Lower lobe of right lung (tissue), 2 donors: Measurements from ENCODE around the gene ZBED4. TPM values are rescaled to one million over a fixed set of nuclear protein-coding genes. Genes with fewer than 3 reads are reported as not detected.

Source experiments
- ATAC-seq, 2 donors: fragments of 200-7000 bp; cut with Tn5 transposase; one replicate each; pipeline ENCODE4 v1.9.1; 2020 to 2022; ENCODE audit warnings: mild to moderate bottlenecking in 2 of 2, moderate library complexity in 2 of 2
- DNase-seq: peaks from one replicate; pipeline ENCODE4 v3.0.0-alpha.2; 2020
- H3K27ac ChIP-seq: fragments of 200-600 bp; one replicate; pipeline ENCODE4 v1.8.0; 2022
- H3K27me3 ChIP-seq: fragments of 200-600 bp; one replicate; pipeline ENCODE4 v1.8.0; 2022; ENCODE audit warnings: low read depth
- H3K36me3 ChIP-seq: fragments of 200-600 bp; one replicate; pipeline ENCODE4 v1.8.0; 2022; ENCODE audit warnings: mild to moderate bottlenecking
- H3K4me1 ChIP-seq: fragments of 200-600 bp; one replicate; pipeline ENCODE4 v1.8.0; 2022
- H3K4me3 ChIP-seq: fragments of 200-600 bp; one replicate; pipeline ENCODE4 v1.8.0; 2022; ENCODE audit warnings: mild to moderate bottlenecking
- H3K9me3 ChIP-seq: fragments of 200-600 bp; one replicate; pipeline ENCODE4 v1.8.0; 2022
- CTCF ChIP-seq: fragments of 200-600 bp; IDR thresholded peaks from one replicate; pipeline ENCODE4 v1.8.0; 2022; ENCODE audit warnings: antibody characterized with exemption, mild to moderate bottlenecking
- intact Hi-C: fragments of 100-400 bp; cut with DNase I; formaldehyde crosslinking; loops from one replicate; pipeline ENCODE4 v1.11.0; 2022
- total RNA-seq: library from RNA; stranded (reverse); fragmentation: NEBNext Ultra II Directional; extraction: Animal tissue kit (Norgen Biotek cat#: 25700); gene quantifications from one replicate; pipeline ENCODE4 v1.2.1, GENCODE V29; 2021
- donor health status: DM: no; HTN: yes; CAD: no; lungs with severe emphysema.

ZBED4 gene
- total RNA-seq, 1 donor from 2014 or later = 12.7 TPM

- Histone ChIP-seq H3K27me3 (no peaks in the 10 kb centered on the region), H3K4me1 (peaks cover 21% of the 10 kb centered on the region), H3K4me3 (no peak overlapping the region), H3K9me3 (no peaks in the 10 kb centered on the region), H3K27ac (no peak overlapping the region), H3K36me3 (peaks cover 26% of the 10 kb centered on the region)
- intact Hi-C loops = loop anchor here (10.0 kb wide), 1 partner anchor 113 kb away; no protein-coding TSS in a partner anchor
- TF ChIP-seq CTCF = no peak
- ATAC-seq (no peak), DNase-seq (peak; percentile 41)
Measured at GRCh38 chr22:49921508-49922278, 68.0 kb downstream of the ZBED4 start.

GRCh38 chr22:49922484-49922883 is 68.8 kb downstream of the ZBED4 start:
- Histone ChIP-seq H3K4me3 (no peak overlapping the region), H3K27ac (no peak overlapping the region), H3K4me1 (peaks cover 13% of the 10 kb centered on the region), H3K36me3 (peaks cover 26% of the 10 kb centered on the region), H3K27me3 (no peaks in the 10 kb centered on the region), H3K9me3 (no peaks in the 10 kb centered on the region)
- DNase-seq (peak; percentile 43), ATAC-seq (no peak)
- no peak for TF ChIP-seq CTCF
- intact Hi-C loops = loop anchor here (10.0 kb wide), 1 partner anchor 112 kb away; no protein-coding TSS in a partner anchor

- Histone ChIP-seq H3K36me3 (peaks cover 26% of the 10 kb centered on the region), H3K4me1 (peaks cover 11% of the 10 kb centered on the region), H3K9me3 (no peaks in the 10 kb centered on the region), H3K4me3 (no peak overlapping the region), H3K27me3 (no peaks in the 10 kb centered on the region), H3K27ac (no peak overlapping the region)
- peak; percentile 43 for DNase-seq
- no peak for ATAC-seq
- no peak for TF ChIP-seq CTCF
- intact Hi-C loops = loop anchor here (10.0 kb wide), 1 partner anchor 112 kb away; no protein-coding TSS in a partner anchor
Measured at GRCh38 chr22:49922926-49923325, 69.3 kb downstream of the ZBED4 start.

GRCh38 chr22:49923445-49923844 is 69.8 kb downstream of the ZBED4 start:
- Histone ChIP-seq H3K27ac (no peak overlapping the region), H3K27me3 (no peaks in the 10 kb centered on the region), H3K36me3 (peaks cover 26% of the 10 kb centered on the region), H3K4me1 (peaks cover 11% of the 10 kb centered on the region), H3K9me3 (no peaks in the 10 kb centered on the region), H3K4me3 (no peak overlapping the region)
- DNase-seq = no peak
- ATAC-seq = no peak
- intact Hi-C loops = loop anchor here (10.0 kb wide), 1 partner anchor 111 kb away; no protein-coding TSS in a partner anchor
- TF ChIP-seq CTCF = no peak

GRCh38 chr22:49924113-49924833 is 70.6 kb downstream of the ZBED4 start:
- no peaks in the 10 kb centered on the region for H3K9me3 ChIP-seq
- DNase-seq = no peak
- ATAC-seq = no peak
- H3K27ac ChIP-seq = no peak overlapping the region
- H3K4me1 ChIP-seq = peaks cover 6% of the 10 kb centered on the region
- H3K4me3 ChIP-seq = no peak overlapping the region
- H3K27me3 ChIP-seq = peaks cover 8% of the 10 kb centered on the region
- intact Hi-C loops = loop anchor here (10.0 kb wide), 1 partner anchor 111 kb away; no protein-coding TSS in a partner anchor
- H3K36me3 ChIP-seq = peaks cover 26% of the 10 kb centered on the region
- TF ChIP-seq CTCF = no peak
